ENCODE results near the gene HRH2. TPM values are rescaled to one million over a fixed set of nuclear protein-coding genes. Genes with fewer than 3 reads are reported as not detected.

HRH2 gene
- total RNA-seq, 2 donors from 2014 or later = 0.34 to 0.84 TPM

GRCh38 chr5:175687231-175687701 lies 29.4 kb downstream of the HRH2 start:
- DNase-seq = no peak
- ATAC-seq = no peak
- intact Hi-C loops (cut with DNase I, micrococcal nuclease) = no loop called here

- intact Hi-C loops (cut with DNase I, micrococcal nuclease) = no loop called here
- no peak for ATAC-seq
- no peak for DNase-seq
These were observed 30.7 kb downstream of the HRH2 start for GRCh38 chr5:175688352-175689146.

GRCh38 chr5:175689147-175689991 lies 31.5 kb downstream of the HRH2 start:
- ATAC-seq (no peak), DNase-seq (peak in 1 of 2 donors; percentile 33)
- intact Hi-C loops (cut with DNase I, micrococcal nuclease) = no loop called here

- DNase-seq (no peak), ATAC-seq (no peak)
- intact Hi-C loops (cut with DNase I, micrococcal nuclease) = no loop called here
These were observed 32.2 kb downstream of the HRH2 start for GRCh38 chr5:175690025-175690424.

GRCh38 chr5:175690586-175690985 lies 32.7 kb downstream of the HRH2 start:
- intact Hi-C loops (cut with DNase I, micrococcal nuclease) = no loop called here
- ATAC-seq (no peak), DNase-seq (no peak)

GRCh38 chr5:175691761-175692160 lies 33.9 kb downstream of the HRH2 start:
- intact Hi-C loops (cut with DNase I, micrococcal nuclease) = no loop called here
- ATAC-seq (no peak), DNase-seq (no peak)

GRCh38 chr5:175692235-175692995 lies 34.5 kb downstream of the HRH2 start:
- intact Hi-C loops (cut with DNase I, micrococcal nuclease) = no loop called here

GRCh38 chr5:175692996-175693710 lies 35.3 kb downstream of the HRH2 start:
- intact Hi-C loops (cut with DNase I, micrococcal nuclease) = no loop called here
- DNase-seq = peak in 1 of 2 donors; percentile 37
- no peak for ATAC-seq

More at GRCh38 chr5:175692235-175692995, 34.5 kb downstream of the HRH2 start:
- no peak for ATAC-seq
- DNase-seq = no peak

GRCh38 chr5:175693741-175694140 lies 35.9 kb downstream of the HRH2 start:
- intact Hi-C loops (cut with DNase I, micrococcal nuclease) = no loop called here
- DNase-seq = no peak
- no peak for ATAC-seq

- ATAC-seq (no peak), DNase-seq (no peak)
- intact Hi-C loops (cut with DNase I, micrococcal nuclease) = no loop called here
These were observed 36.7 kb downstream of the HRH2 start for GRCh38 chr5:175694371-175695160.

- intact Hi-C loops (cut with DNase I, micrococcal nuclease) = no loop called here
- DNase-seq = no peak
- no peak for ATAC-seq
These were observed 37.6 kb downstream of the HRH2 start for GRCh38 chr5:175695161-175696126.

- intact Hi-C loops (cut with DNase I, micrococcal nuclease) = no loop called here
- ATAC-seq (peak; percentile 97), DNase-seq (peak; percentile 65 to 80)
These were observed 38.4 kb downstream of the HRH2 start for GRCh38 chr5:175696139-175696854.

GRCh38 chr5:175696855-175697198 lies 39.0 kb downstream of the HRH2 start:
- DNase-seq (no peak), ATAC-seq (no peak)
- intact Hi-C loops (cut with DNase I, micrococcal nuclease) = no loop called here

- intact Hi-C loops (cut with DNase I, micrococcal nuclease) = no loop called here
- ATAC-seq (no peak), DNase-seq (peak in 1 of 2 donors; percentile 5)
These were observed 40.0 kb downstream of the HRH2 start for GRCh38 chr5:175697846-175698245.

- DNase-seq = no peak
- ATAC-seq = no peak
- intact Hi-C loops (cut with DNase I, micrococcal nuclease) = no loop called here
These were observed 40.7 kb downstream of the HRH2 start for GRCh38 chr5:175698401-175699115.

GRCh38 chr5:175700991-175701390 lies 43.1 kb downstream of the HRH2 start:
- DNase-seq = no peak
- intact Hi-C loops (cut with DNase I, micrococcal nuclease) = no loop called here

More at GRCh38 chr5:175700991-175701390, 43.1 kb downstream of the HRH2 start:
- no peak for ATAC-seq
